Activated T-helper 17 cell treated with anti-CD3 and anti-CD28 coated beads, Interleukin-2, amount 50 U/mL, for 72 hours (primary cell): Measurements from ENCODE around the gene DHRS3. TPM values are rescaled to one million over a fixed set of nuclear protein-coding genes. Genes with fewer than 3 reads are reported as not detected.

Experiments
- ATAC-seq: fragments of 150-1000 bp; cut with Tn5 transposase; replicated peaks from 2 replicates; pipeline ENCODE4 v1.10.0; 2021; ENCODE audit warnings: mild to moderate bottlenecking, moderate library complexity
- H3K27ac Mint-ChIP-seq: one replicate; pipeline ENCODE4 v1.8.0; 2022; ENCODE audit warnings: mixed read lengths
- H3K27me3 Mint-ChIP-seq: one replicate; pipeline ENCODE4 v1.8.0; 2022; ENCODE audit warnings: mixed read lengths
- H3K36me3 Mint-ChIP-seq: one replicate; pipeline ENCODE4 v1.8.0; 2022; ENCODE audit warnings: low read depth, mild to moderate bottlenecking, mixed read lengths
- H3K4me1 Mint-ChIP-seq: one replicate; pipeline ENCODE4 v1.8.0; 2022; ENCODE audit warnings: mixed read lengths
- H3K4me3 Mint-ChIP-seq: one replicate; pipeline ENCODE4 v1.8.0; 2022; ENCODE audit warnings: mild to moderate bottlenecking, mixed read lengths
- H3K9me3 Mint-ChIP-seq: one replicate; pipeline ENCODE4 v1.8.0; 2022; ENCODE audit warnings: mixed read lengths
- total RNA-seq, 2 donors: library from RNA; stranded (reverse); gene quantifications; one replicate each; pipeline ENCODE4 v1.2.3, GENCODE V29; 2022

Gene DHRS3
- total RNA-seq, 2 donors from 2014 or later, result 15.9 to 97.8 TPM

DNA sequence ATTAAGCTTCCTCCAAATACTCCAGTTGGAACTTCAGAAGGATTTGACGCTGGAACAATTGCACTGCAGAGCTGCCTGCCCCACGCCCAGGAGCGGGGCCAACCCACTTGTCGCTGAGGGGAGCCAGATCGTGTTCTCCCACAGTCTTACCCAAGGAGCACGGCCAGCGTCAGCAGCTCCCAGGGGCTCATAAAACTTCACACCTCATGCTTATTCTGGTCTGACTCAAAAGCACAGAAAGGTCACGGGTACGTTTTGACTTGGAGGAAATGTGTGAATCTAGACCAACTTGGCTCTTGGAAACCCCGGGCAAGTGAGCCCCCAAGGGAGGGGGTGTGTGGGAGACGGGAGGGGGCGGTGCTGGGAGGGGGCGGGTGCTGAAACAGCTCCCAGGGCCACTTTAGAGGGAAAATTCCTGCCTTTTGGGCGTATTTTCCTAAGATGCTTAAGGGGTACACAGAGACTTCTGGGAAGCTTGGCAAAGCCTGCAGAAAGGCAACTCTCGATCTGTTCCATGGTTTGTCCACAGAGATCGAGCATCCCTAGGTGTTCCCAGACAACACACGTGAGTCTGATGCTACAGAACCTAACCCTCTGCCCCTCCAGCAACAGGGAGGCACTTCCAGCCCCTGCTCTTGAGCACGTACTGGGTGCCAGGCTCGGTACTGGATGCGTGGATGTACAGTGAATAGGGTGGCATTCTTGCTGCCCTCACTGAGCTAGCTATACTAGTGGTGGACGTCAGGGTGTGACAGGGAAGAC, 98.9 kb downstream of the DHRS3 start:
- H3K36me3 Mint-ChIP-seq, result peaks cover 6% of the 10 kb centered on the region
- H3K9me3 Mint-ChIP-seq, result no peaks in the 10 kb centered on the region
- peak; percentile 98 for ATAC-seq
- H3K27me3 Mint-ChIP-seq, result no peaks in the 10 kb centered on the region
- H3K27ac Mint-ChIP-seq, result peak overlapping the region; percentile 78
- peak overlapping the region; percentile 57 for H3K4me3 Mint-ChIP-seq
- peaks cover 27% of the 10 kb centered on the region for H3K4me1 Mint-ChIP-seq

Other genes with a start within 250 kb of the DHRS3 start
- gene AADACL4, start 25.9 kb upstream of the DHRS3 start, total RNA-seq, result not detected
- gene AADACL3, start 97.9 kb upstream of the DHRS3 start, total RNA-seq, result not detected
- gene CFAP107, start 128.0 kb upstream of the DHRS3 start, total RNA-seq, result not detected
- not detected for gene PRAMEF12, start 155.5 kb upstream of the DHRS3 start, total RNA-seq
- not detected for gene PRAMEF1, start 173.2 kb upstream of the DHRS3 start, total RNA-seq
- gene PRAMEF11, start 213.2 kb upstream of the DHRS3 start, total RNA-seq, result not detected
- gene HNRNPCL1, start 230.5 kb upstream of the DHRS3 start, total RNA-seq, result not detected
- not detected for gene PRAMEF2, start 238.9 kb upstream of the DHRS3 start, total RNA-seq